HPDE6-E6E7 (cell line): ENCODE results near the gene WDR47.

Experiments used
- DNase-seq: peaks from one replicate; pipeline ENCODE4 v3.0.0; 2011; ENCODE audit warnings: missing footprints; ENCODE audit errors: extremely low spot score

Gene WDR47

GRCh38 chr1:109041621-109042468 lies at the start of gene WDR47:
Gene WDR47, minus strand, starts transcription at chr1:109042102. Its CDS starts 18,590 bp downstream, at chr1:109023512.
- peak; percentile 97 for DNase-seq

GRCh38 chr1:109091078-109091838 lies 49.4 kb upstream of the WDR47 start:
- peak; percentile 51 for DNase-seq

- DNase-seq = peak; percentile 84
Observed at GRCh38 chr1:109090196-109091077, 48.5 kb upstream of the WDR47 start, which contains the start of gene TMEM167B. Gene TMEM167B, plus strand, starts transcription at chr1:109090764. Its CDS starts 109 bp downstream, at chr1:109090873.

- no peak for DNase-seq
Observed at GRCh38 chr1:109089242-109090015, 47.5 kb upstream of the WDR47 start.

GRCh38 chr1:109084563-109085517 lies 42.9 kb upstream of the WDR47 start:
- no peak for DNase-seq

GRCh38 chr1:109083923-109084322 lies 42.0 kb upstream of the WDR47 start:
- DNase-seq = no peak

GRCh38 chr1:109083501-109083900 lies 41.6 kb upstream of the WDR47 start:
- DNase-seq = no peak

GRCh38 chr1:109080441-109081082 lies 38.7 kb upstream of the WDR47 start:
- DNase-seq = no peak

- no peak for DNase-seq
Observed at GRCh38 chr1:109079240-109079622, 37.3 kb upstream of the WDR47 start.

- DNase-seq = no peak
Observed at GRCh38 chr1:109078317-109078716, 36.4 kb upstream of the WDR47 start.

- DNase-seq = peak; percentile 95
Observed at GRCh38 chr1:109075531-109076490, 33.9 kb upstream of the WDR47 start, which contains the start of gene TAF13. Gene TAF13, minus strand, starts transcription at chr1:109076003. Its CDS starts 56 bp downstream, at chr1:109075947.

- no peak for DNase-seq
Observed at GRCh38 chr1:109069294-109069693, 27.4 kb upstream of the WDR47 start.

- DNase-seq = no peak
Observed at GRCh38 chr1:109067883-109068282, 26.0 kb upstream of the WDR47 start.

GRCh38 chr1:109065137-109065536 lies 23.2 kb upstream of the WDR47 start:
- DNase-seq = no peak

- DNase-seq = no peak
Observed at GRCh38 chr1:109061183-109061582, 19.3 kb upstream of the WDR47 start.

- no peak for DNase-seq
Observed at GRCh38 chr1:109060707-109061106, 18.8 kb upstream of the WDR47 start.

GRCh38 chr1:109059026-109059425 lies 17.1 kb upstream of the WDR47 start:
- no peak for DNase-seq

GRCh38 chr1:109056064-109056463 lies 14.2 kb upstream of the WDR47 start:
- DNase-seq = no peak
